ENCODE measurements around the gene MAPK10. TPM values are rescaled to one million over a fixed set of nuclear protein-coding genes. Genes with fewer than 3 reads are reported as not detected.

MAPK10 gene
- total RNA-seq (0.72 TPM), polyA plus RNA-seq (not detected)

GRCh38 chr4:86359944-86360478 lies at the start of gene MAPK10:
Gene MAPK10, minus strand, starts transcription at chr4:86360053.
- peaks cover 0 to 2% (median 0%) of the 10 kb centered on the region in 7 donors for H3K9me3 Mint-ChIP-seq
- no peak within 1 kb of the TSS for H3K27ac ChIP-seq (ENCODE audit: insufficient read depth, low read length, poor library complexity, severe bottlenecking)
- peaks cover 5% of the 10 kb centered on the region for H3K27me3 Mint-ChIP-seq
- no peaks in the 10 kb centered on the region for H3K9me3 ChIP-seq (ENCODE audit: control insufficient read depth in 2 of 2, low read length in 2 of 2)
- H3K4me1 ChIP-seq (ENCODE audit: control insufficient read depth, insufficient read depth, low read length, poor library complexity, severe bottlenecking), result no peaks in the 10 kb centered on the region
- DNase-seq (peak; percentile 44 to 58 (median 46)), ATAC-seq (ENCODE audit: low read depth in 2 of 2) (peak; percentile 77 to 82)
- no peaks in the 10 kb centered on the region for H3K27me3 ChIP-seq (ENCODE audit: control insufficient read depth, insufficient read depth, low read length)
- peak within 1 kb of the TSS; percentile 80 to 88 (median 82) for H3K4me3 Mint-ChIP-seq
- no peaks in the 10 kb centered on the region for H3K36me3 Mint-ChIP-seq
- no peaks in the 10 kb centered on the region for H3K36me3 ChIP-seq (ENCODE audit: control insufficient read depth, insufficient read depth, low read length)
- peaks cover 0 to 10% (median 7%) of the 10 kb centered on the region in 4 donors for H3K4me1 Mint-ChIP-seq
- peak within 1 kb of the TSS; percentile 72 for H3K4me3 ChIP-seq (ENCODE audit: low read depth, low read length)
- H3K27ac Mint-ChIP-seq, result peak within 1 kb of the TSS; percentile 2 to 77 (median 50)

- Histone ChIP-seq H3K4me1 (ENCODE audit: control insufficient read depth, insufficient read depth, low read length, poor library complexity, severe bottlenecking) (no peaks in the 10 kb centered on the region), H3K4me3 (ENCODE audit: low read depth, low read length) (no peak overlapping the region), H3K36me3 (ENCODE audit: control insufficient read depth, insufficient read depth, low read length) (no peaks in the 10 kb centered on the region), H3K27me3 (ENCODE audit: control insufficient read depth, insufficient read depth, low read length) (no peaks in the 10 kb centered on the region), H3K9me3 (ENCODE audit: control insufficient read depth in 2 of 2, low read length in 2 of 2) (no peaks in the 10 kb centered on the region), H3K27ac (ENCODE audit: insufficient read depth, low read length, poor library complexity, severe bottlenecking) (no peak overlapping the region)
- Mint-ChIP-seq H3K27ac (no peak overlapping the region), H3K9me3 (peaks cover 0 to 10% (median 2%) of the 10 kb centered on the region in 7 donors), H3K4me3 (no peak overlapping the region), H3K27me3 (no peaks in the 10 kb centered on the region), H3K4me1 (no peaks in the 10 kb centered on the region), H3K36me3 (no peaks in the 10 kb centered on the region)
- no peak for DNase-seq
- no peak for ATAC-seq (ENCODE audit: low read depth in 2 of 2)
Measured at GRCh38 chr4:86403575-86403974, 43.7 kb upstream of the MAPK10 start.

- Mint-ChIP-seq H3K36me3 (no peaks in the 10 kb centered on the region), H3K4me1 (no peaks in the 10 kb centered on the region), H3K4me3 (no peak overlapping the region), H3K27ac (no peak overlapping the region), H3K9me3 (peaks cover 0 to 11% (median 0%) of the 10 kb centered on the region in 7 donors), H3K27me3 (no peaks in the 10 kb centered on the region)
- ATAC-seq (ENCODE audit: low read depth in 2 of 2), result no peak
- Histone ChIP-seq H3K27ac (ENCODE audit: insufficient read depth, low read length, poor library complexity, severe bottlenecking) (no peak overlapping the region), H3K4me3 (ENCODE audit: low read depth, low read length) (no peak overlapping the region), H3K4me1 (ENCODE audit: control insufficient read depth, insufficient read depth, low read length, poor library complexity, severe bottlenecking) (no peaks in the 10 kb centered on the region), H3K27me3 (ENCODE audit: control insufficient read depth, insufficient read depth, low read length) (no peaks in the 10 kb centered on the region), H3K36me3 (ENCODE audit: control insufficient read depth, insufficient read depth, low read length) (no peaks in the 10 kb centered on the region), H3K9me3 (ENCODE audit: control insufficient read depth in 2 of 2, low read length in 2 of 2) (no peaks in the 10 kb centered on the region)
- DNase-seq, result no peak
Measured at GRCh38 chr4:86401826-86402225, 42.0 kb upstream of the MAPK10 start.

- Histone ChIP-seq H3K36me3 (ENCODE audit: control insufficient read depth, insufficient read depth, low read length) (no peaks in the 10 kb centered on the region), H3K4me3 (ENCODE audit: low read depth, low read length) (no peak overlapping the region), H3K27me3 (ENCODE audit: control insufficient read depth, insufficient read depth, low read length) (no peaks in the 10 kb centered on the region), H3K27ac (ENCODE audit: insufficient read depth, low read length, poor library complexity, severe bottlenecking) (no peak overlapping the region), H3K4me1 (ENCODE audit: control insufficient read depth, insufficient read depth, low read length, poor library complexity, severe bottlenecking) (no peaks in the 10 kb centered on the region), H3K9me3 (ENCODE audit: control insufficient read depth in 2 of 2, low read length in 2 of 2) (no peaks in the 10 kb centered on the region)
- H3K36me3 Mint-ChIP-seq, result no peaks in the 10 kb centered on the region
- H3K9me3 Mint-ChIP-seq, result peaks cover 0 to 11% (median 0%) of the 10 kb centered on the region in 7 donors
- no peak overlapping the region for H3K27ac Mint-ChIP-seq
- ATAC-seq (ENCODE audit: low read depth in 2 of 2), result no peak
- no peak overlapping the region for H3K4me3 Mint-ChIP-seq
- no peak for DNase-seq
- H3K4me1 Mint-ChIP-seq, result no peaks in the 10 kb centered on the region
- H3K27me3 Mint-ChIP-seq, result no peaks in the 10 kb centered on the region
Measured at GRCh38 chr4:86400216-86400615, 40.4 kb upstream of the MAPK10 start.

GRCh38 chr4:86398187-86398586 lies 38.3 kb upstream of the MAPK10 start:
- H3K4me3 Mint-ChIP-seq, result no peak overlapping the region
- no peak for ATAC-seq (ENCODE audit: low read depth in 2 of 2)
- no peak for DNase-seq
- H3K27ac Mint-ChIP-seq, result no peak overlapping the region
- no peaks in the 10 kb centered on the region for H3K4me1 ChIP-seq (ENCODE audit: control insufficient read depth, insufficient read depth, low read length, poor library complexity, severe bottlenecking)
- no peaks in the 10 kb centered on the region for H3K27me3 Mint-ChIP-seq
- H3K27ac ChIP-seq (ENCODE audit: insufficient read depth, low read length, poor library complexity, severe bottlenecking), result no peak overlapping the region
- no peaks in the 10 kb centered on the region for H3K27me3 ChIP-seq (ENCODE audit: control insufficient read depth, insufficient read depth, low read length)
- peaks cover 0 to 10% (median 0%) of the 10 kb centered on the region in 7 donors for H3K9me3 Mint-ChIP-seq
- no peaks in the 10 kb centered on the region for H3K4me1 Mint-ChIP-seq
- no peaks in the 10 kb centered on the region for H3K9me3 ChIP-seq (ENCODE audit: control insufficient read depth in 2 of 2, low read length in 2 of 2)
- H3K36me3 ChIP-seq (ENCODE audit: control insufficient read depth, insufficient read depth, low read length), result no peaks in the 10 kb centered on the region
- H3K36me3 Mint-ChIP-seq, result no peaks in the 10 kb centered on the region
- no peak overlapping the region for H3K4me3 ChIP-seq (ENCODE audit: low read depth, low read length)

GRCh38 chr4:86393749-86394148 lies 33.9 kb upstream of the MAPK10 start:
- no peaks in the 10 kb centered on the region for H3K4me1 ChIP-seq (ENCODE audit: control insufficient read depth, insufficient read depth, low read length, poor library complexity, severe bottlenecking)
- Mint-ChIP-seq H3K27ac (no peak overlapping the region), H3K4me3 (no peak overlapping the region), H3K9me3 (peaks cover 0 to 1% (median 0%) of the 10 kb centered on the region in 7 donors), H3K36me3 (no peaks in the 10 kb centered on the region), H3K27me3 (no peaks in the 10 kb centered on the region), H3K4me1 (no peaks in the 10 kb centered on the region)
- H3K4me3 ChIP-seq (ENCODE audit: low read depth, low read length), result no peak overlapping the region
- no peaks in the 10 kb centered on the region for H3K36me3 ChIP-seq (ENCODE audit: control insufficient read depth, insufficient read depth, low read length)
- no peaks in the 10 kb centered on the region for H3K27me3 ChIP-seq (ENCODE audit: control insufficient read depth, insufficient read depth, low read length)
- H3K27ac ChIP-seq (ENCODE audit: insufficient read depth, low read length, poor library complexity, severe bottlenecking), result no peak overlapping the region
- no peaks in the 10 kb centered on the region for H3K9me3 ChIP-seq (ENCODE audit: control insufficient read depth in 2 of 2, low read length in 2 of 2)
- ATAC-seq (ENCODE audit: low read depth in 2 of 2) (no peak), DNase-seq (no peak)

GRCh38 chr4:86389664-86390063 lies 29.8 kb upstream of the MAPK10 start:
- H3K36me3 ChIP-seq (ENCODE audit: control insufficient read depth, insufficient read depth, low read length), result no peaks in the 10 kb centered on the region
- Mint-ChIP-seq H3K4me1 (no peaks in the 10 kb centered on the region), H3K36me3 (no peaks in the 10 kb centered on the region), H3K27ac (no peak overlapping the region), H3K4me3 (no peak overlapping the region), H3K9me3 (peaks cover 0 to 5% (median 0%) of the 10 kb centered on the region in 7 donors), H3K27me3 (no peaks in the 10 kb centered on the region)
- H3K4me1 ChIP-seq (ENCODE audit: control insufficient read depth, insufficient read depth, low read length, poor library complexity, severe bottlenecking), result no peaks in the 10 kb centered on the region
- H3K27ac ChIP-seq (ENCODE audit: insufficient read depth, low read length, poor library complexity, severe bottlenecking), result no peak overlapping the region
- no peak for ATAC-seq (ENCODE audit: low read depth in 2 of 2)
- DNase-seq, result no peak
- no peak overlapping the region for H3K4me3 ChIP-seq (ENCODE audit: low read depth, low read length)
- no peaks in the 10 kb centered on the region for H3K27me3 ChIP-seq (ENCODE audit: control insufficient read depth, insufficient read depth, low read length)
- H3K9me3 ChIP-seq (ENCODE audit: control insufficient read depth in 2 of 2, low read length in 2 of 2), result no peaks in the 10 kb centered on the region

- H3K27me3 Mint-ChIP-seq, result no peaks in the 10 kb centered on the region
- no peak for DNase-seq
- Histone ChIP-seq H3K9me3 (ENCODE audit: control insufficient read depth in 2 of 2, low read length in 2 of 2) (no peaks in the 10 kb centered on the region), H3K4me3 (ENCODE audit: low read depth, low read length) (no peak overlapping the region), H3K27me3 (ENCODE audit: control insufficient read depth, insufficient read depth, low read length) (no peaks in the 10 kb centered on the region), H3K36me3 (ENCODE audit: control insufficient read depth, insufficient read depth, low read length) (no peaks in the 10 kb centered on the region), H3K4me1 (ENCODE audit: control insufficient read depth, insufficient read depth, low read length, poor library complexity, severe bottlenecking) (no peaks in the 10 kb centered on the region), H3K27ac (ENCODE audit: insufficient read depth, low read length, poor library complexity, severe bottlenecking) (no peak overlapping the region)
- no peak overlapping the region for H3K4me3 Mint-ChIP-seq
- ATAC-seq (ENCODE audit: low read depth in 2 of 2), result no peak
- H3K9me3 Mint-ChIP-seq, result peaks cover 0 to 5% (median 0%) of the 10 kb centered on the region in 7 donors
- no peak overlapping the region for H3K27ac Mint-ChIP-seq
- no peaks in the 10 kb centered on the region for H3K36me3 Mint-ChIP-seq
- H3K4me1 Mint-ChIP-seq, result no peaks in the 10 kb centered on the region
Measured at GRCh38 chr4:86388252-86388651, 28.4 kb upstream of the MAPK10 start.
